IPS-18a (cell line): Measurements from ENCODE around the gene PCBD2.

Experiments
- H3K27ac ChIP-seq: one replicate; pipeline ENCODE4 v1.5.1; 2013; ENCODE audit warnings: low read length
- H3K27me3 ChIP-seq: one replicate; pipeline ENCODE4 v1.6.1; 2013; ENCODE audit warnings: mild to moderate bottlenecking, low read length; ENCODE audit not compliant: control insufficient read depth, insufficient read depth
- H3K36me3 ChIP-seq: one replicate; pipeline ENCODE4 v1.6.1; 2013; ENCODE audit warnings: low read depth, low read length; ENCODE audit not compliant: control insufficient read depth
- H3K4me1 ChIP-seq: one replicate; pipeline ENCODE4 v1.6.1; 2013; ENCODE audit warnings: low read depth, low read length; ENCODE audit not compliant: control insufficient read depth
- H3K4me3 ChIP-seq: one replicate; pipeline ENCODE4 v1.5.1; 2013; ENCODE audit warnings: low read length
- H3K9ac ChIP-seq: one replicate; pipeline ENCODE4 v1.6.1; 2013; ENCODE audit warnings: mild to moderate bottlenecking, low read length, moderate library complexity
- H3K9me3 ChIP-seq: one replicate; pipeline ENCODE4 v1.6.1; 2013; ENCODE audit warnings: low read depth, low read length; ENCODE audit not compliant: control insufficient read depth

PCBD2 gene

DNA sequence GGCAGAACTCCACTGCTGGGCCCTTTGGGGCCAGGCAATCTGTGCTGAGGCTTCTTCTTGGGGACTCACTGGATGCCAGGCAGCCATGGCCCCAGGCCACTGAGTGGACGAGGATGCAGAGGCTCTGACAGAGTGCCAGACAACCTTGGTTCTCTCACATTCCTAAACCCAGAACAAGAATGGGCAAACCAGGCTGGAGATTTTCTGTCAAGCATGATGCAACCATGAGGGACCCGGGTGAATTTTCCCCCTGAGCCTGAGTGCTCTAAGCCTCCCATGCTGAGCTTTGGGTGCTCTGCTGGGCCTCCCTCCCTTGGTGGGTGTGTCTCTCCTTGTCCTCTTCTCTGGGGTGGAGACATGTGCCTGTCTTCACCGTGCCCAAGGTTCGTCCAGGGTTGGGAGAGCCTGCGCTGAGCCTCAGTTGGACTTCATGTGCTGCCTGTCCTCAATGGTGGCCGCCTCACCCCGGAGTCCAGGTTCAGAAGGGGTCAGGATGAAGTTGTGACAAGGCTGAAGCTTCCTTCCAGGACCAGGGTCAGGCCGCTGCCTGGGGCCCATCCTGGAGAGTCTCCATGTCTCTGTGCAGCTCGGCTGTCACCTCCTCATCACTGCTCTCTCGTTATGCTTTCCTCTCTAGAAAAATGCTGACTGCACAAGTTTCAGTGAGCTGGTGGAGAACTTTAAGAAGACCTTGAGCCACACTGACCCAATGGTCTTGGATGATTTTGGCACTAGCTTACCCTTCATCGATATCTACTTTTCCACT is 105.0 kb downstream of the PCBD2 start:
- Histone ChIP-seq H3K9ac (no peak overlapping the region), H3K27me3 (no peaks in the 10 kb centered on the region), H3K9me3 (no peaks in the 10 kb centered on the region), H3K27ac (no peak overlapping the region), H3K4me3 (no peak overlapping the region), H3K36me3 (no peaks in the 10 kb centered on the region), H3K4me1 (no peaks in the 10 kb centered on the region)

DNA sequence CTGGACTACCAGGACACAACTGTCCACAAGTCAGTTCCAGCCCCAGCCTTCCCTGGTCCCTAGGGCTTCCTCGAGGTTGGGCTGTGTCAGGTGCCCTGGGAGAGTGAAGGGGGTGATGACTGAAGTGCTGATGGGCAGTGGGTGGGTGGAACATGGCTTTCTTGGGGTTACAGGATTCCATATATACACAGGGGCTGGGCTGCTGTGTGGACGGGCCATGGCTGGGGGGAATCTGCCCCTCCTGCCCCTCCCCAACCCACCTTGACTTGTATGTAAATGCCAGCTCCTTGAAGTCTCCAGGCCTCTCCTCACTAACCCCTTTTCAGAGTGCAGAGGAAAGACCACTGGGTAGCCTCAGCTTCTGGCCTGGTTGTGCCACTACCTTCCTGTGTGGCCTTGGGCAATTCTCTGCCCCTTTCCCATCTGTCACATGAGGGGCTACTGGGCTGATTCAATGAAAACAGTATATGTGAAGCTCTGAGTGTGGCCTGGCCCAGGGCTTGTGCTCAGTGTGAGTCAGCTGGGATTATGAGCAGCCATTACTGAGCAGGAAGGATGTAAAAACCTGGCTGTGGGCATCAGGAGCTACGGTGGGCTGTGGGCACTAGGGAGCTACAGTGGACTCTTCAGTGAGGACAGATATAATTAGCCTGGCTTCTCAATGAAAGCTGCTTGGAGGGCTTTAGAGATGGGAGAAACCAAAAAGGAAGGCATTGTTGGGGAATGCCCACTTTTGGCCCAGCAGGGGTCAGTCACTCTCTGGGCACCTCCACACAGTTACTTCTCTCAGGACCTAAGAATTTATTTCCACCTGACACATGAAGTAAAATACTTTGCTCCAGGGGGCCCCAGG is 105.8 kb downstream of the PCBD2 start:
- H3K27ac ChIP-seq, result no peak overlapping the region
- H3K27me3 ChIP-seq, result no peaks in the 10 kb centered on the region
- no peaks in the 10 kb centered on the region for H3K36me3 ChIP-seq
- no peak overlapping the region for H3K9ac ChIP-seq
- no peaks in the 10 kb centered on the region for H3K4me1 ChIP-seq
- no peaks in the 10 kb centered on the region for H3K9me3 ChIP-seq
- no peak overlapping the region for H3K4me3 ChIP-seq

DNA sequence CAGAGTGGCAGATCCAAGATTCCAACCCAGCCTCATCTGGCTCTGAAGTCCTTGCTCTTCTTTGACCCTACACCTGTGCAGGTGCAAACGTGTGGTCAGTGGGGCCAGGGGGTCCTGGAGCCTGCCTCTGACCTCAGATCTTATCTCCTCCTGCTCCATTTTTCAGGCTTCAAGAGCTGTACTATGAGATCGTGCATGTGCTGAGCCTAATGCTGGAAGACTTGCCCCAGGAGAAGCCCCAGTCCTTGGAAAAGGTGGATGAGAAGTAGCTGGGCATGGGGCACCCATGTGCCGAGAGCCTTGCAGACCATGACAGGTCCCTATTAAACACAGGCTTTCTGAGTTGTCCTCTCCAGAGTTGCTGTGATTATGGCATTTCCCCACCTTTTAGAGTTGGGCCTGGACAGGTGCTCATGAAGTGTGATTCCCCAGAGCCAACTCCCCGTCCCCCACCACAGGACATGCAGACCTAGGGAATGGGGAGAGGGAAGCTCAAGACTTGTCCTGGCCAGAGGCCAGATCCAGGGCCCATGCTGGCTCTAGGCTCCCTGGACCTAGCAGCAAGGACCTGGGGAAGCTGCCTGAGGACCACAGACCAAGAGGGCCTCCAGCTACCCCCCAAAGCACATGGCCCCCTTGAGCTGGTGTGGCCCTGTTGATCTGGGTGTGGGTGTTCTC is 106.6 kb downstream of the PCBD2 start:
- no peak overlapping the region for H3K4me3 ChIP-seq

DNA sequence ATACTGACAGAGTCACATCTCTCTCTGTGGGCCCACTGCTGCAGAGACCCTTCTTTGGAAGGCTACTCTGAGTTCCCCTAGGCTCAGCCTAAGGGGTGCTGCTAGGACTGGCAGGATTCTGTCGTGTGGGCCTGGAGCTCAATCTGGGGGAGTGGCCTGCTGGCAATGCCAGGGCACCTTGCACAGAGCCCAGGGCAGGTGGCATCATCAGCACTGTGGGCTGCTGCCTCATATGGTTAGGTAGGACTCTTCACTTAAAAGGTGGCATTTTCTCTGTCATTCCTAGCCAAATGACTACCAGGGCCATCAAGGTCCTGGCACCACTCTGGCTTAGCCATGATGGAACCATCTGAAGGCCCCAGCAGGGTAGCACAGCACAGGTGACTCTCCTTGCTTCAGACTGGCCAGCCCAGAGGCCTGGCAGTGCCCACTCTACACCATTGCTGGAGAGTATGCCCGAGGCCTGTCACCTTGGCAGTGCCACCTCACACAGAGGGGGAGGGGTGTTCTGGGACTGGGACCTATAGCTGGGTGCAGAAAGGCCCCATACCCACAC is 107.2 kb downstream of the PCBD2 start:
- H3K4me1 ChIP-seq, result no peaks in the 10 kb centered on the region
- no peaks in the 10 kb centered on the region for H3K36me3 ChIP-seq
- H3K4me3 ChIP-seq, result no peak overlapping the region
- H3K27ac ChIP-seq, result no peak overlapping the region
- H3K27me3 ChIP-seq, result no peaks in the 10 kb centered on the region
- no peak overlapping the region for H3K9ac ChIP-seq
- H3K9me3 ChIP-seq, result no peaks in the 10 kb centered on the region

More for the DNA sequence above, 106.6 kb downstream of the PCBD2 start:
- Histone ChIP-seq H3K27ac (no peak overlapping the region), H3K27me3 (no peaks in the 10 kb centered on the region), H3K36me3 (no peaks in the 10 kb centered on the region), H3K9me3 (no peaks in the 10 kb centered on the region), H3K4me1 (no peaks in the 10 kb centered on the region), H3K9ac (no peak overlapping the region)
